GM12875 (cell line): Measurements from ENCODE around the gene SEZ6.

Source experiments
- H3K4me3 ChIP-seq: one replicate; pipeline ENCODE4 v1.5.1; 2011; ENCODE audit warnings: low read depth, low read length, control low read depth
- CTCF ChIP-seq: IDR thresholded peaks from 2 replicates; pipeline ENCODE4 v1.5.1; 2011; ENCODE audit warnings: low read depth, mild to moderate bottlenecking, control low read depth, inconsistent platforms, low read length, moderate library complexity, borderline replicate concordance; ENCODE audit not compliant: insufficient read depth

Gene SEZ6

GRCh38 chr17:28959471-28959871 is 46.4 kb downstream of the SEZ6 start:
- no peak for TF ChIP-seq CTCF

GRCh38 chr17:28958820-28959455 is 46.9 kb downstream of the SEZ6 start:
- no peak for TF ChIP-seq CTCF
- no peak overlapping the region for H3K4me3 ChIP-seq

More at GRCh38 chr17:28959471-28959871, 46.4 kb downstream of the SEZ6 start:
- no peak overlapping the region for H3K4me3 ChIP-seq

GRCh38 chr17:28957992-28958355 is 47.9 kb downstream of the SEZ6 start:
- TF ChIP-seq CTCF = no peak
- H3K4me3 ChIP-seq = no peak overlapping the region

- TF ChIP-seq CTCF = no peak
- no peak overlapping the region for H3K4me3 ChIP-seq
Measured at GRCh38 chr17:28957277-28957991, 48.4 kb downstream of the SEZ6 start.

GRCh38 chr17:28956861-28957260 is 49.0 kb downstream of the SEZ6 start:
- no peak for TF ChIP-seq CTCF
- H3K4me3 ChIP-seq = no peak overlapping the region

GRCh38 chr17:28956112-28956511 is 49.7 kb downstream of the SEZ6 start:
- TF ChIP-seq CTCF = no peak
- H3K4me3 ChIP-seq = no peak overlapping the region

- no peak for TF ChIP-seq CTCF
- no peak overlapping the region for H3K4me3 ChIP-seq
Measured at GRCh38 chr17:28955408-28955807, 50.4 kb downstream of the SEZ6 start.
